ENCODE results near the gene RAB37.

DNA sequence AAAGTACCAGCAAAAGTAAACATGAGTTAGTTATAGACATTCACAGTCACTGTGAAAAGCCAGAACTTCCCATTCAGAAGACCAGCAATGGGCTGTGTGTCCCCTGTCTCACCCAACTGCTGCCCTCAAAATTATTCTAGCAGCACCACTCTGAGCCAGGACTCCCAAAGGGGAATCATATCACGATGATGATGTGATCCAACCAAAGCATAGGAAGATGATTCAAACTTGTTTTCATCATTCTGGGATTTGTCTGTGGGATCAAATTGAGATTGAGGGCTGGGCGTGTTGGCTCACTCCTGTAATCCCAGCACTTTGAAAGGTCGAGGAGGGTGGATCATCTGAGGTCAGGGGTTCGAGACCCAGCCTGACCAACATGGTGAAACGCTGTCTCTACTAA lies 45.5 kb downstream of the RAB37 start:
- TF ChIP-seq ZFX (IDR thresholded peaks at IDR 0.05; ENCODE audit: borderline replicate concordance), result no peak
- no peak for TF ChIP-seq CTCF (IDR thresholded peaks at IDR 0.05)

All from 22Rv1 (cell line).